ENCODE results near the gene ADAMTS14. TPM values are rescaled to one million over a fixed set of nuclear protein-coding genes. Genes with fewer than 3 reads are reported as not detected.

The ADAMTS14 gene
- polyA plus RNA-seq, 3 donors from 2014 or later = 0.36 to 0.56 (median 0.37) TPM

DNA sequence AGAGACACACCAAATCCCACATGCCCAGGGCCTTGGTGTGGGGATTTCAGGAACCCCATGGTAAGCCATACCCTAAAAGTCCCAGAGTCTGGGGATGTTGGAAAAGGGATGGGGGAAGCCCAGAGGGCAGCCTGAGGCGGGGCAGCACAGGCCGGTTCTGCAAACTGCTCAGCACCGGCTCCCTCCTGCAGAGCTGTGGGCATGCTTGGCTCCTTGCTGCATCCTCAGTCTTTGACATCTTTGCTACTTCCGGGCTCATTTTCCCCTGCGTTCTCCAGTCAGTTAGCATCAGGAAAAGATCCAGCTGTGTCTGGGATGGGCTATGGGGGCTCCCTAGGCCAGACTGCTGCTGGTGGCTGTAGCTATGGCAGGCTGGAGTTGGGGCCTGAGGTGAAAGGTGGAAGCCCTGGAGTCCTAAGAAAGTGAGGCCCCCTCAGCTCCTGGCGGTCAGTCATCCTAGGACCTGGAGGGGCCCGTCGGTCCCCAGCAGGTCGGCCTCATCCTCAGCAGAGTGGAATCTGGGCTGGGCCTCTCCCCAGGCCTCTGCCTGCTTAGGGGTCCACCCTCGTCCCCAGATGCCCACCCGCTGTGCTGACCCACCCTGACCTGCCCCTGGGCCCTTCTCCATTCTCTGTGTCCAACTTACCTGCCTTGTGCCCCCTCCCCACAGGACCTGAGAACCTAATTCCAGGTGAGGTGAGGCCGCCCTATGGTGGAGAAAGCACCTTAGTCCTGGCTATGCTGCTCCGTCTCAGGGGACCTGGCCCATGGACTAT lies 103.6 kb downstream of the ADAMTS14 start:
- Mint-ChIP-seq H3K4me3 (no peak overlapping the region), H3K27ac (no peak overlapping the region), H3K9me3 (no peaks in the 10 kb centered on the region), H3K27me3 (ENCODE audit: low read depth in 3 of 3) (peaks cover 0 to 4% (median 3%) of the 10 kb centered on the region in 3 donors), H3K4me1 (no peaks in the 10 kb centered on the region), H3K36me3 (no peaks in the 10 kb centered on the region)
- DNase-seq = no peak

- Mint-ChIP-seq H3K4me1 (no peaks in the 10 kb centered on the region), H3K4me3 (no peak overlapping the region), H3K9me3 (no peaks in the 10 kb centered on the region), H3K27me3 (ENCODE audit: low read depth in 3 of 3) (peaks cover 0 to 4% (median 3%) of the 10 kb centered on the region in 3 donors), H3K36me3 (no peaks in the 10 kb centered on the region), H3K27ac (no peak overlapping the region)
- DNase-seq = no peak
These were observed 104.2 kb downstream of the ADAMTS14 start for GRCh38 chr10:70776455-70777005.

DNA sequence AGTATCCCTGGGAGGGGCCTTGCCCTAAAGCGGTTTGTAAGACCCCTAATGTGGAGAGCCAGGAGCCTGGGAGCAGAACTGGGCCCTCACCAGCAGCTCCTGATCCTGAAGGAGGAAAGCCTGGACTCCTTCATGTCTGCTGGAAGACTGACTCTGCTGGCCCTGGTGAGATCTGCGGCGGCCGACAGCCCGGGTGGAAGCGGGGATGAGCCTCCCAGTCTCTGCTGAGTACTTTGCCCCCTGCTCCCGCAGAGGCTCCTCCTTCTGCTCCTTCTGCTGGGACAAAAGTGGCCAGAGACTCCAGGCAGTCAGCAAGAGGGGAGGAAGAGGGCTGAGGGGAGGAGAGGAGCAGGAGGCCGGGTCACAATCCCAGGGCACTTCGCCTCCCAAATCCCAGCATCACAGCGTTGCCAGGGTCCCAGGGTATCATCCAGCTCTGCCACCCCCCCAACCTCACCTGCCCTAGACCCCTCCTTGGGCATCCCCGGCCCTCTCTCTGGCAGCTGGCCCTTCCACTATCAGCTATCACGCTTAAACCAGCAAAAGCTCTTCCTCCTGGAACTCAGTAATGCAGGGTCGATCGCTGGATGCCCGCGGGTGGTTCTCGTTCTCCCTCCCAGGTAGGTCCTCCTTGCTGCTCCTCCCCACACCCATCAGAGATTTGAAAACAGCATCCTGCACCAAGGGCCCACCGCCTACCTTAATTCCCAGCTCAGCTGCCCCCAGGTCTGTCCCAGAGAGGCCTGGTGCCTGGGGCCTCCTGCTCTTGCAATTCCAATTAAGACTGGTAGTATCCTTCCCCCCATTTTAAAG lies 105.0 kb downstream of the ADAMTS14 start:
- Mint-ChIP-seq H3K27me3 (ENCODE audit: low read depth in 3 of 3) (peaks cover 0 to 4% (median 3%) of the 10 kb centered on the region in 3 donors), H3K9me3 (no peaks in the 10 kb centered on the region), H3K4me3 (no peak overlapping the region), H3K4me1 (no peaks in the 10 kb centered on the region), H3K36me3 (no peaks in the 10 kb centered on the region), H3K27ac (no peak overlapping the region)
- DNase-seq = no peak

DNA sequence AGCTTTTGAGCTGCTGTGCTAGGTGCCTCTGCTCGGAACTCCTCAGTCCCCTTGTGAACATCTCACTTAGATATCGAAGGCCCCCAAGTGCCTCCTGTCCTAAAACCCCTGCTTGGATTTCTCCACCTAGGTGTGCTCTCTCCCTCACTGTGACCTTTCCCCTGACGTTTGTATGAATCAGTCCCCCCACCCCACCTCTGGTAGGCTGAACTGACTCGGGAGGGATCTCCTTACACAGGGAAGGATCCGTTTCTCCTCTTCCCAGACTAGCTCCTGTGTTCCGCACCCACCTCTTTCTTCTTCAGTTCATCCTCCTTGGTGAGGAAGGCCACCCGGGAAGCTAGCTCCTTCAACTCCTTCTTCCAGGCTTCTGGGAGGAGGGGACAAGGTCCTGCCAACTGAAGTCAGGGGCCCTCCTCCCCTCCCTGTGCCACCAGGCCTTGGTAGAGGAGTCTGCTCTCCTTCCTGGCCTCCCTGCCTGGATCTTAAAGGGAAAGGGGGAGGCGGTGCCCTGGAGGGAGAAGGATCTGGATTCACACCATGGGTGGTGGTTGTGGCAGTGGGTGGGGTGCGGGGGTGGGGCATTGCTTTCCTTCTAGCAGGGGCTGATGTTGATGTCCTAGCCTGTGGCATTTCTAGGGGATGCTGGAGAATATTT lies 106.1 kb downstream of the ADAMTS14 start:
- no peak overlapping the region for H3K4me3 Mint-ChIP-seq
- no peak for DNase-seq
- peaks cover 0 to 6% of the 10 kb centered on the region in 2 donors for H3K4me1 Mint-ChIP-seq
- peak overlapping the region in 1 of 6 donors; percentile 42 for H3K27ac Mint-ChIP-seq
- H3K27me3 Mint-ChIP-seq (ENCODE audit: low read depth in 3 of 3) = peaks cover 0 to 2% (median under 1%) of the 10 kb centered on the region in 3 donors
- H3K9me3 Mint-ChIP-seq = no peaks in the 10 kb centered on the region
- H3K36me3 Mint-ChIP-seq = no peaks in the 10 kb centered on the region

GRCh38 chr10:70779088-70779487 lies 106.8 kb downstream of the ADAMTS14 start:
- no peaks in the 10 kb centered on the region for H3K9me3 Mint-ChIP-seq
- no peak overlapping the region for H3K27ac Mint-ChIP-seq
- H3K4me1 Mint-ChIP-seq = peaks cover 2 to 8% of the 10 kb centered on the region in 2 donors
- H3K27me3 Mint-ChIP-seq (ENCODE audit: low read depth in 3 of 3) = peaks cover 0 to 2% (median 0%) of the 10 kb centered on the region in 3 donors
- no peaks in the 10 kb centered on the region for H3K36me3 Mint-ChIP-seq
- DNase-seq = no peak
- H3K4me3 Mint-ChIP-seq = no peak overlapping the region

DNA sequence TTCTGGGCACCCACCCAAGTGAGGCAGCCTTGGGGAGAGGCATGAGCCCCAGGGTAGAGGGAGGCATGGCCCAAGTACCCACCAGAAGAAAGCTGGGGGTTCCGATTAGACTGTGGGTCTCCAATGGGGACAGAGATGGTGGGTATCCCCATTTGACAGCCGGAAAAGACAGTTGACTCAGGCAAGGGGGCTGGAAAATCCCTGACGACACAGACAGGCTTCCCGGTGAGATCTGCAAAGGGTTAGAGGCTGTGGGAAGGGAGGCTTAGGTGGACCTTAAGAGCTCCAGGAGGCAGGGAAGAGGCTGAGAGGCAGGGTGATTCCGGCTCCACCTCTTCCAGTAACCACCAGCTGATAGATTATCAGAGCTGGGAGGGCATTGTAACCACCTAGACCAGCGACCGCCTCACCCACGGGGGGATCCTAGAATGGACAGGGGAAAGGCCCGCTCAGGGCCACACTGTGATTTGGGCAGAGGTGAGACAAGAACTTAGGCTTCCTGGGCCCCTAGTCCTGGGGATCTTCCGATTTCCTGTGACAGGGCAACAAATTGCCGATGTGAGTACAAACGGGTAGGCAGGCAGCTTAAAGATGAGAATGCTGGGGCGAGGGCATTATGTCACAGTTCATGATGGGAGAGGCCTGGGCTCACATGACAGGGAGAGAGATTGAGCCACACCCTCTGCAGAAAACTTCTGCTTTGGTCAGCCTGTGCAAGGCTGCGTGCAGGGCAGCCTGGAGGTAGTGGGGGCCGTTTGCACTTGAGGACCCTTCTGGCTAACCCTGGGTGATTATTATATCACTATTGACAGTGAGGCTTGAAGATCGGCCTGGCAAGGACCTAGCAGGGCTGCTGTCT lies 107.4 kb downstream of the ADAMTS14 start:
- Mint-ChIP-seq H3K36me3 (no peaks in the 10 kb centered on the region), H3K9me3 (no peaks in the 10 kb centered on the region), H3K4me3 (no peak overlapping the region), H3K4me1 (peaks cover 7 to 13% of the 10 kb centered on the region in 2 donors), H3K27ac (no peak overlapping the region), H3K27me3 (ENCODE audit: low read depth in 3 of 3) (peaks cover 0 to 2% (median 0%) of the 10 kb centered on the region in 3 donors)
- no peak for DNase-seq

DNA sequence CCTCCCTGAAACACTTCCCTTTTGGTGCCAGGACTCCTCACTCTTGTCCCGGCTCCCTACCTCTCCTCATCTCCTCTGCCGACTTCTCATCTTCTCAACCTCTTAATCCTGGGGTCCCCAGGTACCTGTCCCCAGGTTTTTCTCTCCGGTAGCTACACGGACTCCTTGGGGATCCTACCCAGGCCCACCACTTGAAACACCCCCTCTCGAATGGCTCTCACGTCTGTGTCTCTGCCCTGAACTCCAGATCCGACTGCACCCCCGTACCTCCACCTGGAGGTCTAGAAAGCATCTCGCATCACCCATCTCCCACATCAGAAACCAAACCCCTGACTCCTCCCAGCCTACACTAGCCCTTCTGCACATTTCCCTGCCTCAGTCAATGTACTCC lies 108.1 kb downstream of the ADAMTS14 start:
- H3K4me1 Mint-ChIP-seq = peaks cover 13 to 19% of the 10 kb centered on the region in 2 donors
- no peak for DNase-seq
- H3K9me3 Mint-ChIP-seq = no peaks in the 10 kb centered on the region
- peaks cover 0 to 3% (median 2%) of the 10 kb centered on the region in 3 donors for H3K27me3 Mint-ChIP-seq (ENCODE audit: low read depth in 3 of 3)
- no peak overlapping the region for H3K27ac Mint-ChIP-seq
- no peaks in the 10 kb centered on the region for H3K36me3 Mint-ChIP-seq
- H3K4me3 Mint-ChIP-seq = no peak overlapping the region

DNA sequence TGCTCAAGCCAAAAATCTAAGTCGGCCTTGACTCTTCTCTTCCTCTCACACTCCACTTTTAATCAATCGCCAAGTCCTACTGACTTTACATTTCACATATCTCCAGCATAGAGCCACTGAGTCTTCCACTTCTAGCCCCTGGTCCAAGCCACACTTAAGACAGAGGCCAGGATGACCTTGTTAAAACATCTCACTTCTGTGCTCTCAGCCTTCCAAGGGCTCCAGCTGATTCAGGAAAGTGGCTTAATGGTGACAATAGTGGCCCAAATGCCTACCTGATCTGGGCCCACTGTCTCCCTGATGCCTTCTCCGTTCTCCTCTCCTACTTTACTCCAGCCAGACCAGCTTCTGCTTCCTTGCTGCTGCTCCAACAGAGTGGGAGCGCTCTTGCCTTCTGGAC lies 108.5 kb downstream of the ADAMTS14 start:
- peaks cover 14 to 23% of the 10 kb centered on the region in 2 donors for H3K4me1 Mint-ChIP-seq
- H3K9me3 Mint-ChIP-seq = no peaks in the 10 kb centered on the region
- H3K4me3 Mint-ChIP-seq = no peak overlapping the region
- DNase-seq = no peak
- H3K27ac Mint-ChIP-seq = peak overlapping the region in 1 of 6 donors; percentile 4
- H3K36me3 Mint-ChIP-seq = no peaks in the 10 kb centered on the region
- peaks cover 0 to 3% (median 2%) of the 10 kb centered on the region in 3 donors for H3K27me3 Mint-ChIP-seq (ENCODE audit: low read depth in 3 of 3)

GRCh38 chr10:70781461-70782051 lies 109.2 kb downstream of the ADAMTS14 start:
- no peaks in the 10 kb centered on the region for H3K9me3 Mint-ChIP-seq
- no peak overlapping the region for H3K27ac Mint-ChIP-seq
- peaks cover 0 to 3% (median 2%) of the 10 kb centered on the region in 3 donors for H3K27me3 Mint-ChIP-seq (ENCODE audit: low read depth in 3 of 3)
- H3K36me3 Mint-ChIP-seq = no peaks in the 10 kb centered on the region
- no peak for DNase-seq
- H3K4me1 Mint-ChIP-seq = peaks cover 20 to 30% of the 10 kb centered on the region in 2 donors
- H3K4me3 Mint-ChIP-seq = no peak overlapping the region

DNA sequence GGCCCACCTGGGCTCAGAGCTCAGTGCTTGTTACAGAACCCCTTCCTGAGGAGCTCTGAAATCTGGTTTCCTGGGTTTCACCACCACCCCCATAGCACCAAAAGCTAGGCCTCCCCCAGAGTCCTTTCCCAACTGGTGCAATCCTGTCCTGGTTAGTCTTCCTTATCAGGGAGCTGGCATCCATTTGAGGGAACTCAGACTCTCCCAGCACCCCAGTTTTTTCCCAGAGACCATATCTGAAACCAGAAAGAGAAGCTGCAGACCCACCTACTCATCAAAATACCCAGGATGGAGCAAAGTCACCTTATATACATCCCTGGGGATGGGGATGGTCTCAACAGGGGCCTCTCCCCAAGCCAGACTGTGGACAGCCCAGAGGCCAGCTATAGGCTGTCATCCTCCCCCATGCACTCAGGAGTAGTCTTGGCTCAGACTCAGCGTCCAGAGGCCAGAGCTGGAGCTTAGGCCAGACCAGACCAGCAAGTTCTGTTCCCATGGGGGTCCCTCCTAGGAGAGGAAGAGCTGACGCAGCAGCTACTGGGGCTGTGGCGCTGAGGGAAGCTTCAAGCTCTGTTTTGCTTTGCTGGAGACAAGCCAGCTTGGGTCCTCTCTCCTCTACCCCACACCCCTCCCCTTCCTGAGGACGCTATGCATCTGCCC lies 109.9 kb downstream of the ADAMTS14 start:
- no peak for DNase-seq
- H3K27me3 Mint-ChIP-seq (ENCODE audit: low read depth in 3 of 3) = peaks cover 0 to 3% (median 2%) of the 10 kb centered on the region in 3 donors
- no peaks in the 10 kb centered on the region for H3K36me3 Mint-ChIP-seq
- peaks cover 27 to 37% of the 10 kb centered on the region in 2 donors for H3K4me1 Mint-ChIP-seq
- H3K27ac Mint-ChIP-seq = no peak overlapping the region
- no peaks in the 10 kb centered on the region for H3K9me3 Mint-ChIP-seq
- no peak overlapping the region for H3K4me3 Mint-ChIP-seq

DNA sequence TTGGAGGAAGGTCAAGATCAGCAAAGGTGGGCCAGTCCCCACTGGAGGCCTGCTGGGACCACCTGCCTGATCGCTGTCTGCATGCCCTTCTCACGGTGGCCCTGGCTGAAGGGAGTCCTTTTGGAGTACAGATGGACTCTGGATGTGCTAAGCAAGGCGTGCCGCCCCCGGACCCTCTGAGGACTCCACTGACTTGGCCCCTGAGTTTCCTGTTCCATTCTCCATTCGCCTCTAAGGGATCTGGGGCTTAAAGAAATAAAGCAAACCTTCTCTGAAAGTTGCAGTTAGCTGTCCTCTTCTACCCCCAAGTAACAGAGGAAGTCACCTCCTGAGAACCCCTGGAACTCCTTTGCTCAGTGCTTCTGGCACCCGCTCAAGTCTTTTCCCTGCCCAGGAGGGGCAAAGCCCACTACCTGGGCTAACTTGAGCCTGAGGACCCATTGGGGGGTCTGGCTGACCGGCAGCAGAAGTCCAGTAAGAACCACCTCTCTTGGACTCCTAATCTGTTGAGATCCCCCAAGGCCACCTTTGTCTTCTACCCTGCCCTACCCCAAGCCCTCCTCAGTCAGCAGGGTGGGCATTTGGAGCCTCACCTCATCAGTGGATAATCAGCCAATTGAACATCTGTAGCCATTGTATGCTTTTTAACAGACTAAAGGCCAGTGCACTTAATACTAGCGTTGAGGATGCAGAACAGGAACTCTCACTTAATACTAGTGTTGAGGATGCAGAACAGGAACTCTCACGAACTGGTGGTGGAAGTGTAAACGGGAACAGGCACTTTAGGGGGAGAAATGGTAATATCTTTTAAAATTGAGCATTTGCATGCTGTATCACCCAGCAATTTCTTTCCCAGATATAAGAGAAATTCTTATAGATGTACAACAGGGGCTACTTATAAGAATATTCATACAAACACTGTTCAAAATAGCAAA lies 110.7 kb downstream of the ADAMTS14 start:
- Mint-ChIP-seq H3K4me1 (peaks cover 31 to 39% of the 10 kb centered on the region in 2 donors), H3K36me3 (no peaks in the 10 kb centered on the region), H3K9me3 (no peaks in the 10 kb centered on the region), H3K27me3 (ENCODE audit: low read depth in 3 of 3) (peaks cover 0 to 3% (median 2%) of the 10 kb centered on the region in 3 donors), H3K4me3 (peak overlapping the region in 2 of 5 donors; percentile 3 to 4), H3K27ac (no peak overlapping the region)
- no peak for DNase-seq
